Measurements from ENCODE around the gene FREM2.
A peak's percentile ranks its signal among the peaks of the same experiment; 100 is the strongest.

The FREM2 gene

GRCh38 chr13:38686577-38687245 is at the start of gene FREM2:
Gene FREM2, plus strand, starts transcription at chr13:38687077. Its CDS starts 268 bp downstream, at chr13:38687345.
- DNase-seq, result peak; percentile 24 to 48

- no peak for DNase-seq
These were observed 49.3 kb upstream of the FREM2 start for GRCh38 chr13:38637576-38637975.

- DNase-seq, result no peak
These were observed 45.5 kb upstream of the FREM2 start for GRCh38 chr13:38641164-38641948.

GRCh38 chr13:38647312-38647711 is 39.6 kb upstream of the FREM2 start:
- no peak for DNase-seq

GRCh38 chr13:38648912-38649311 is 38.0 kb upstream of the FREM2 start:
- DNase-seq, result no peak

GRCh38 chr13:38656699-38657098 is 30.2 kb upstream of the FREM2 start:
- no peak for DNase-seq

GRCh38 chr13:38657191-38657590 is 29.7 kb upstream of the FREM2 start:
- DNase-seq, result no peak

- DNase-seq, result no peak
These were observed 28.0 kb upstream of the FREM2 start for GRCh38 chr13:38658906-38659305.

- DNase-seq, result no peak
These were observed 25.7 kb upstream of the FREM2 start for GRCh38 chr13:38661010-38661675.

GRCh38 chr13:38662362-38662761 is 24.5 kb upstream of the FREM2 start:
- no peak for DNase-seq

GRCh38 chr13:38664906-38665305 is 22.0 kb upstream of the FREM2 start:
- no peak for DNase-seq

GRCh38 chr13:38667526-38668109 is 19.3 kb upstream of the FREM2 start:
- DNase-seq, result no peak

- DNase-seq, result no peak
These were observed 17.5 kb upstream of the FREM2 start for GRCh38 chr13:38669234-38669964.

GRCh38 chr13:38670627-38671026 is 16.2 kb upstream of the FREM2 start:
- DNase-seq, result no peak

GRCh38 chr13:38671980-38672379 is 14.9 kb upstream of the FREM2 start:
- DNase-seq, result no peak

- no peak for DNase-seq
These were observed 12.7 kb upstream of the FREM2 start for GRCh38 chr13:38674208-38674607.

- no peak for DNase-seq
These were observed 6.0 kb upstream of the FREM2 start for GRCh38 chr13:38680912-38681311.

- no peak for DNase-seq
These were observed 2.2 kb upstream of the FREM2 start for GRCh38 chr13:38684714-38685113.

- DNase-seq, result no peak
These were observed 1.4 kb upstream of the FREM2 start for GRCh38 chr13:38685431-38685830.

GRCh38 chr13:38685974-38686576 is 802 bp upstream of the FREM2 start:
- no peak for DNase-seq

GRCh38 chr13:38687246-38688229 is 661 bp downstream of the FREM2 start:
- DNase-seq, result no peak
